Karpas-422 (cell line): ENCODE results near the gene SFRP5. TPM values are rescaled to one million over a fixed set of nuclear protein-coding genes. Genes with fewer than 3 reads are reported as not detected.

ENCODE experiments used
- DNase-seq: peaks from one replicate; pipeline ENCODE4 v3.0.0-alpha.2; 2015
- H2AFZ ChIP-seq: fragments of 200-600 bp; sonication (generic); 2 replicates; pipeline ENCODE4 v1.6.1; 2014; ENCODE audit warnings: antibody characterized with exemption, low read length, mixed read lengths
- H3K27ac ChIP-seq: fragments of 200-600 bp; sonication (generic); 2 replicates; pipeline ENCODE4 v1.5.1; 2014; ENCODE audit warnings: mild to moderate bottlenecking, low read length, moderate library complexity
- H3K27me3 ChIP-seq: fragments of 200-600 bp; sonication (generic); 2 replicates; pipeline ENCODE4 v1.6.1; 2014; ENCODE audit warnings: low read length, mixed read lengths
- H3K36me3 ChIP-seq: fragments of 200-600 bp; sonication (generic); 2 replicates; pipeline ENCODE4 v1.6.1; 2014; ENCODE audit warnings: low read length, mixed read lengths; ENCODE audit not compliant: insufficient read depth
- H3K4me1 ChIP-seq: fragments of 200-600 bp; sonication (generic); 2 replicates; pipeline ENCODE4 v1.6.1; 2014; ENCODE audit warnings: mild to moderate bottlenecking, low read length, mixed read lengths
- H3K4me2 ChIP-seq: fragments of 200-600 bp; sonication (generic); 2 replicates; pipeline ENCODE4 v1.6.1; 2014; ENCODE audit warnings: low read length, low read depth, mild to moderate bottlenecking; ENCODE audit not compliant: poor library complexity, severe bottlenecking
- H3K4me3 ChIP-seq: fragments of 200-600 bp; sonication (generic); 2 replicates; pipeline ENCODE4 v1.5.1; 2014; ENCODE audit warnings: mild to moderate bottlenecking, antibody characterized with exemption, low read length, mixed read lengths
- H3K79me2 ChIP-seq: fragments of 200-600 bp; sonication (generic); 2 replicates; pipeline ENCODE4 v1.6.1; 2014; ENCODE audit warnings: mild to moderate bottlenecking, low read length, mixed read lengths
- H3K9ac ChIP-seq: fragments of 200-600 bp; sonication (generic); 2 replicates; pipeline ENCODE4 v1.6.0; 2014; ENCODE audit warnings: low read length
- H3K9me2 ChIP-seq: fragments of 200-600 bp; sonication (generic), shearing (Covaris generic); replicated peaks from 2 replicates; pipeline ENCODE4 v1.6.0; 2014; ENCODE audit warnings: mild to moderate bottlenecking, low read length, moderate library complexity; ENCODE audit not compliant: insufficient read depth
- H3K9me3 ChIP-seq: fragments of 300-700, 200-600 bp; sonication (generic); 2 replicates; pipeline ENCODE4 v1.6.1; 2014; ENCODE audit warnings: low read length, mixed read lengths
- H4K20me1 ChIP-seq: fragments of 200-600 bp; sonication (generic); 2 replicates; pipeline ENCODE4 v1.6.1; 2014; ENCODE audit warnings: mild to moderate bottlenecking, antibody characterized with exemption, low read length, low read depth; ENCODE audit not compliant: insufficient read depth
- total RNA-seq: library from RNA; depleted of rRNA; stranded (reverse); fragments of >200 nt; shearing (Covaris generic); gene quantifications from 2 replicates; pipeline ENCODE4 v1.2.3, GENCODE V29; 2014; ENCODE audit warnings: low replicate concordance; rRNA removed

The SFRP5 gene, protein sequence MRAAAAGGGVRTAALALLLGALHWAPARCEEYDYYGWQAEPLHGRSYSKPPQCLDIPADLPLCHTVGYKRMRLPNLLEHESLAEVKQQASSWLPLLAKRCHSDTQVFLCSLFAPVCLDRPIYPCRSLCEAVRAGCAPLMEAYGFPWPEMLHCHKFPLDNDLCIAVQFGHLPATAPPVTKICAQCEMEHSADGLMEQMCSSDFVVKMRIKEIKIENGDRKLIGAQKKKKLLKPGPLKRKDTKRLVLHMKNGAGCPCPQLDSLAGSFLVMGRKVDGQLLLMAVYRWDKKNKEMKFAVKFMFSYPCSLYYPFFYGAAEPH
- not detected in 2 replicates for total RNA-seq

DNA sequence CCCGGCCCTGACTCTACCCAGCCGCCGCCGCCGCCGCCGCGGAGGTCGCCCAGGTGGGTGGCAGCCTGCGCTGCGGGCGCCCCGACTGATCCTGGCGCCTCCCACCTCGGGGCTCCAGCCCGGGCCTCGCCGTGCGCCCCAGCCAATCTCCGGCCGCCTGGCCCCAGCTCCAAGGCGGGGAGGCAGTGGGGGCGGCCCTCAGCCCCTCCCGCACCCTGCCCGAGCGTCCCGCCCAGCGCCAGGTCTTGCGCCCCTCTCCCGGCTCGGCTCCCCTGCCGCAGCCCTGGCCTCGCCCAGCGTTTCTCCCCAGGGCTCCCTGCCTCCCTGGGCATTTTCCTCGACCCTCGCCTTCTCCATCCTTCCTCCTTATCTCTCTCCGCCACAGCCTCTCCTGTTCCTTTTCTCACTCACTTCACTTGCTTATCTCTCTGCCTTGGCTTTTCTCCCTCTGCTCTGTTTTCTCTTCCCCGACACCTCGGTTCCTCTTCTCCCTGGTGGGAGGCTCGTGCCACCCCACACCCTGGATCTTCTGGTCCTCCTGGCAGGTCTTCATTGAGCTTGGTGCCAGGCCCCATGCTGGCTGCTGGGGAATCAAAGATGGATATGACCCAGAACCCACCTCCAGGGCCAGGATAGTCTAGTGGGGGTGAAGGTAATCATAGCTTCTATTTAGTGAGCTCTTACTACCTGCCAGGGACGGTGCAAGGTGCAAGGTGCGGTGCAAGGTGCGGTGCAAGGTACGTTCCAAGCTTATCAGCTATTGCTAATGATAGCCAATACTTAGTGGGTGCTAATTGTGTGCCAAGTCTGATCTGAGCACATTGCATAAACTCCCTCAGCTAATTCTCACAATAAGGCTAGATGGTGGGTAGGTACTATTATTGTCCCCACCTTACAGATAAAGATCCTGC, at the start of gene SFRP5:
Gene SFRP5 (minus strand): TSS at position 87 of the 911 bp plus-strand sequence. CDS start 166 bp downstream, outside the sequence.
- no peaks in the 10 kb centered on the region for H3K9me3 ChIP-seq
- H3K4me2 ChIP-seq, result no peak within 1 kb of the TSS
- DNase-seq, result no peak
- no peaks in the 10 kb centered on the region for H3K36me3 ChIP-seq
- H3K27me3 ChIP-seq, result no peaks in the 10 kb centered on the region
- no peak within 1 kb of the TSS for H3K4me3 ChIP-seq
- no peaks in the 10 kb centered on the region for H3K9me2 ChIP-seq
- H2AFZ ChIP-seq, result no peak within 1 kb of the TSS
- no peak within 1 kb of the TSS for H3K9ac ChIP-seq
- H3K79me2 ChIP-seq, result no peaks in the 10 kb centered on the region
- H4K20me1 ChIP-seq, result no peaks in the 10 kb centered on the region
- H3K4me1 ChIP-seq, result no peaks in the 10 kb centered on the region
- no peak within 1 kb of the TSS for H3K27ac ChIP-seq

DNA sequence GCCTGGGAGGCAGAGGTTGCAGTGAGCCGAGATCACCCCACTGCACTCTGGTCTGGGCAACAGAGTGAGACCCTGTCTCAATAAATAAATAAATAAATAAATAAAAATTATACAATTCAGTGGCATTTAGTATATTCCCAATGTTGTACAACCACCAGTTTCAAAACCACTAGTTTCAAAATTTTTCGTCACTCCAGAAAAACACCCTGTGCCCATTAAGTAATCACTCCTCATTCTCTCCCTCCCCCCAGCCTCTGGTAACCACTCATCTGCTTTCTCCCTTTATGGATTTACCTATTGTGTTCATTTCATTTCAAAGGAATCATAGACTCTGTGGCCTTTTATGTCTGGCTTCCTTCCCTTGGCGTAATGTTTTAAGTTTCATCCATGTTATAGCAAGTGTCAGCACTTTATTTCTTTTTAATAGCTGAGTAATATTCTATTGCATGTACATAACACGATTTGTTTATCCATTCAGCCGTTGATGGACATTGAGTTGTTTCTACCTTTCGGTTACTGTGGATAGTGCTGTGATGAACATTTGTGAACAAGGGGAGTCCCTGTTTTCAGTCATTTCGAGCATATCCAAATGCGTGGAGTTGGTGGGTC, 48.4 kb upstream of the SFRP5 start:
- no peaks in the 10 kb centered on the region for H3K4me1 ChIP-seq
- H3K27me3 ChIP-seq, result no peaks in the 10 kb centered on the region
- H2AFZ ChIP-seq, result no peak overlapping the region
- H3K79me2 ChIP-seq, result no peaks in the 10 kb centered on the region
- DNase-seq, result no peak
- H3K4me2 ChIP-seq, result no peak overlapping the region
- H3K36me3 ChIP-seq, result no peaks in the 10 kb centered on the region
- no peak overlapping the region for H3K9ac ChIP-seq
- no peaks in the 10 kb centered on the region for H3K9me2 ChIP-seq
- H4K20me1 ChIP-seq, result no peaks in the 10 kb centered on the region
- no peak overlapping the region for H3K27ac ChIP-seq
- H3K9me3 ChIP-seq, result no peaks in the 10 kb centered on the region
- no peak overlapping the region for H3K4me3 ChIP-seq

DNA sequence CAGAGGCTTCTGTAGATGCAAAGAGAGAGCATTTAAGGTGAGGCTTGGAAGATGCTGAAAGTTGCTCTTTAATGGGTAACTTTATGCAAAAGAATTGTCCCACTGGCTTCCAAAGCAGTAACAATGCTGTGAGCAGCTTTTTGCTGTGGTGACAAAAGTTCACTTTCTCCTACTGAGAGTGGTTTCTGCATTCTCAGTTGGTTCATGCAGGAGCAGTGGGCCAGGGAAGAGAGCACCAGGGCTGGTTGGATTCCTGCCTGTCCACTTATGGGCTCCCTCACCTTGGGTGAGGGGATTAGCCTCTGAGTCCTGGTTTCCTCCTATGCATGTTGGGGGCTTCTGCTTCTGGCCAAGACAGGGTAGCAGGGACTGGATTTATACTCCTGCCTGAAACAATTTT, 46.8 kb upstream of the SFRP5 start:
- no peaks in the 10 kb centered on the region for H3K79me2 ChIP-seq

DNA sequence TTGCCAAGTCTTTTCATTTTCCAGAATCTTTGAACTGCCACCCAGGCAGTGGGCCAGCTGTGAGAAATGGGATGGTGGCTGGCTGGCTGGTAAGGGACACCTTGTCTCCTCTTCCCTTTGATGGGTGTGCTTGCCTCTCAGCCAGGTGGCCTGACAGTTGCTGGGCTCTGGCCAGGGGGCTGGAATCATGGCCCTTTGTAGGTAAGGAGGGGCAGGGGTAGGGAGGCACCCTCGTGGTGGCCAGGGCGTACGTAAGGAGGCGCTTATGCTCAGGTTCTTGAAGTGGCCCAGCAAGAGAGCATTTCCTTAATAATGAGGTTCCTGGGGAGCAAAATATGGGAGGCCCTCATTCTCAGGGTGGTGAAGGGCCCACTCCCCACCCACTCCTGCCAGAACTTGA, 44.8 kb upstream of the SFRP5 start:
- no peaks in the 10 kb centered on the region for H3K36me3 ChIP-seq
- no peak overlapping the region for H3K9ac ChIP-seq
- H3K27me3 ChIP-seq, result no peaks in the 10 kb centered on the region
- no peaks in the 10 kb centered on the region for H3K9me2 ChIP-seq
- no peak for DNase-seq
- H3K9me3 ChIP-seq, result no peaks in the 10 kb centered on the region
- H3K79me2 ChIP-seq, result no peaks in the 10 kb centered on the region
- no peak overlapping the region for H3K4me2 ChIP-seq
- no peaks in the 10 kb centered on the region for H4K20me1 ChIP-seq
- H2AFZ ChIP-seq, result no peak overlapping the region
- H3K4me3 ChIP-seq, result no peak overlapping the region
- no peaks in the 10 kb centered on the region for H3K4me1 ChIP-seq
- no peak overlapping the region for H3K27ac ChIP-seq

More for the DNA sequence above, 46.8 kb upstream of the SFRP5 start:
- H3K4me1 ChIP-seq, result no peaks in the 10 kb centered on the region
- no peak overlapping the region for H3K9ac ChIP-seq
- H3K9me3 ChIP-seq, result no peaks in the 10 kb centered on the region
- H2AFZ ChIP-seq, result no peak overlapping the region
- no peaks in the 10 kb centered on the region for H3K9me2 ChIP-seq
- no peaks in the 10 kb centered on the region for H3K27me3 ChIP-seq
- H3K4me3 ChIP-seq, result no peak overlapping the region
- H3K4me2 ChIP-seq, result no peak overlapping the region
- DNase-seq, result no peak
- H4K20me1 ChIP-seq, result no peaks in the 10 kb centered on the region
- no peaks in the 10 kb centered on the region for H3K36me3 ChIP-seq
- H3K27ac ChIP-seq, result no peak overlapping the region

DNA sequence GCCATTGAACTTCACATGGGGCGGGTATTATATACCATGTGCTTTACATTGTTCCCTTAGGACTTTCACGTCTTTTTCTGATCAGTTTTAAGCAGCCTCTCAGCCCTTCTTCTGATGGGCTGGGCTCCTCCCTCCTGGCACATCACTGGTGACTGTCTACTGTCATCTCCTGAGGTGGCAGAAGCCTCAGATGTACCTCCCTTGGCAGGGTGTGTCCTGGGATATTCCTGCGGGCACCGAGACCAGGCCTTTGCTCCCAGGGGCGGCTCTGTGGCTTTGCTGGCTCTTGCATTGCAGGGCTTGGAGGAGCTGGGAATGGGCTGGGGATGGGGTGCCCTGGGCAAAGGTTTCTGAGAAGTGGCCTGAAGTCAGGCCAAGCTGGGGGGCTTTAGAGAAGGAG, 43.2 kb upstream of the SFRP5 start:
- H3K79me2 ChIP-seq, result no peaks in the 10 kb centered on the region
- no peak for DNase-seq

DNA sequence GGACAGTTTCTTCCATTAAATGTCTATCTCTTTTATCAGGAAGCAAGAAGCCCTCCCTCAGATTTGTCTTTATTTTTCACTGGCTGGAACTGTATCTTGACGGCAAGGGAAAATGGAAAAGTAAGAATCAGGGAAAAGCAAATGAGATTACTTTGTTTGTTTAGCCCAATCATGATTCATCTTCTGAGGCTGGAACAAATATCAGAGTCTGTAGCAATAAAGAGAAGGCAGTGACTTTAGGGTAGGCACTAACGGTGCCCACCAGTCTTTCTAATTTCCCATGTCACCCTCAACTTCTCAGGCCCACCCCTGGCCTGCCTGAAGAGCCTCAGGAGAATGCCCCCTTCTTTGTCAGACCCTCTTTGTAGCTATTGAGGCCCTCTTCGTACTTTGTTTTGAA, 41.5 kb upstream of the SFRP5 start:
- no peaks in the 10 kb centered on the region for H4K20me1 ChIP-seq
- no peak overlapping the region for H3K4me2 ChIP-seq
- H3K9ac ChIP-seq, result no peak overlapping the region
- no peak overlapping the region for H2AFZ ChIP-seq
- H3K9me3 ChIP-seq, result no peaks in the 10 kb centered on the region
- H3K27me3 ChIP-seq, result no peaks in the 10 kb centered on the region
- H3K4me1 ChIP-seq, result no peaks in the 10 kb centered on the region
- no peaks in the 10 kb centered on the region for H3K9me2 ChIP-seq
- H3K27ac ChIP-seq, result no peak overlapping the region
- no peak for DNase-seq
- H3K79me2 ChIP-seq, result no peaks in the 10 kb centered on the region
- H3K36me3 ChIP-seq, result no peaks in the 10 kb centered on the region
- H3K4me3 ChIP-seq, result no peak overlapping the region

More for the DNA sequence above, 43.2 kb upstream of the SFRP5 start:
- Histone ChIP-seq H2AFZ (no peak overlapping the region), H3K27ac (no peak overlapping the region), H3K4me2 (no peak overlapping the region), H3K4me1 (no peaks in the 10 kb centered on the region), H4K20me1 (no peaks in the 10 kb centered on the region), H3K9ac (no peak overlapping the region), H3K9me3 (no peaks in the 10 kb centered on the region), H3K27me3 (no peaks in the 10 kb centered on the region), H3K36me3 (no peaks in the 10 kb centered on the region), H3K4me3 (no peak overlapping the region), H3K9me2 (no peaks in the 10 kb centered on the region)

DNA sequence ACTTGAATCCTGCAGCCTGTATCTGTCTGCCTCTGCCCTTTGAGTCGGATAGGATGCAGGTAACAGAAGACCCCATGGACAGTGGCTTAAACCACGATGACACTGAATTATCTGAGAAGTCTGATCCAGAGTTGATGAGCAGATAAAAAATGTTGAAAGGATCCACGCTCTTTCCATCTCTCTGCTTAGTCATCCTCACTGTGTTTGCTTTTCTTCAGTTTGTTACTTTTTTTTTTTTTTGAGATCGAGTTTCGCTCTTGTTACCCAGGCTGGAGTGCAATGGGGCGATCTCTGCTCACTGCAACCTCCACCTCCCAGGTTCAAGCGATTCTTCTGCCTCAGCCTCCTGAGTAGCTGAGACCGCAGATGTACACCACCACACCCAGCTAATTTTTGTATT, 40.9 kb upstream of the SFRP5 start:
- no peak overlapping the region for H3K4me3 ChIP-seq

DNA sequence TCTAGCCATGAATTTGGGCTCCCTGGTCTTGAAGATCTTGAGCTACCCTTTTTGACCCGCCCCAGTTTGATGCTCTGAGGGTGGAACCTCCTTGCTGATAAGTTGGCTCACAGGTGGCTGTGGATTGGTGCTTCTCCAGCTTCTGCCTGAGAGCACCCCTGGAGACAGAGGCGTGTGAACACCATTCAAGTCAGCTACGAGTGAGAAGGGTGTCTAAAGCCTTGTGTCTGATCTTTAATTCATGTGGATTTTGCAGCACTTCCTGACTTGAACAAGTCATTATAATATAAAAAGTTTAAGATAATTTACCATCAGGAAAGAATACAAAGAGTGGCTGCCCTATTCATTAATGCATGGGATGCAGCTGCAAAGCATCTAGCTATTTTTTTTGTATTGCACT, 40.2 kb upstream of the SFRP5 start:
- H3K27me3 ChIP-seq, result no peaks in the 10 kb centered on the region
- H3K27ac ChIP-seq, result no peak overlapping the region
- no peak overlapping the region for H3K4me3 ChIP-seq
- H3K79me2 ChIP-seq, result no peaks in the 10 kb centered on the region
- no peaks in the 10 kb centered on the region for H3K4me1 ChIP-seq
- no peaks in the 10 kb centered on the region for H3K9me2 ChIP-seq
- no peak overlapping the region for H3K4me2 ChIP-seq
- no peak overlapping the region for H2AFZ ChIP-seq
- no peaks in the 10 kb centered on the region for H3K36me3 ChIP-seq
- DNase-seq, result no peak
- H4K20me1 ChIP-seq, result no peaks in the 10 kb centered on the region
- H3K9ac ChIP-seq, result no peak overlapping the region
- H3K9me3 ChIP-seq, result no peaks in the 10 kb centered on the region

More for the DNA sequence above, 40.9 kb upstream of the SFRP5 start:
- Histone ChIP-seq H2AFZ (no peak overlapping the region), H3K9me2 (no peaks in the 10 kb centered on the region), H3K9ac (no peak overlapping the region), H3K9me3 (no peaks in the 10 kb centered on the region), H3K4me1 (no peaks in the 10 kb centered on the region), H4K20me1 (no peaks in the 10 kb centered on the region), H3K36me3 (no peaks in the 10 kb centered on the region), H3K4me2 (no peak overlapping the region), H3K27ac (no peak overlapping the region), H3K79me2 (no peaks in the 10 kb centered on the region), H3K27me3 (no peaks in the 10 kb centered on the region)
- no peak for DNase-seq
